ENCODE measurements around the gene ACY1. TPM values are rescaled to one million over a fixed set of nuclear protein-coding genes. Genes with fewer than 3 reads are reported as not detected.

ACY1 gene
- polyA plus RNA-seq, 1 donor (not counting 4 experiments of a cell fraction or from before 2014, with no cell fraction given): 71.8 TPM

DNA sequence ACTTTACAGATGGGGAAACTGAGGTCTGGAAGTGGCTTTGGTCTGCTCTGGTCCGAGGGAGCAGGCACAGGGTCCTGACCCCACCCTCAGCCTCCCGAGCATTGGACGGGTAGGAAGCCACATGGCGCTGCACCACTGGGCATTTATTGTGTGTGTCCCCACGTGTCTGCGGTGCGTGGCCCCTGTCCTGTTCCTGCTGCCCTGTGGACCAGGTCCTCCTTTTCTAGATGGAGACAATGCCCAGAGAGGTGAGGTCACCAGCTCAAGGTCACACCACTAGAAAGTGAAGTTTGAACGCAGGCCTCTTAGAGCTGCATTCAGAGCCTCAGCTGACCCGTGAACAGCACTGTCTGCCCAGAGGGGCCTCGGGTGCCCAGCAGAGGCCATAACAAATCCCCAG is 46.2 kb downstream of the ACY1 start:
- H3K27ac ChIP-seq (ENCODE audit: control insufficient read depth, insufficient read depth, low read length): no peak overlapping the region
- TF ChIP-seq, protein P1, sequence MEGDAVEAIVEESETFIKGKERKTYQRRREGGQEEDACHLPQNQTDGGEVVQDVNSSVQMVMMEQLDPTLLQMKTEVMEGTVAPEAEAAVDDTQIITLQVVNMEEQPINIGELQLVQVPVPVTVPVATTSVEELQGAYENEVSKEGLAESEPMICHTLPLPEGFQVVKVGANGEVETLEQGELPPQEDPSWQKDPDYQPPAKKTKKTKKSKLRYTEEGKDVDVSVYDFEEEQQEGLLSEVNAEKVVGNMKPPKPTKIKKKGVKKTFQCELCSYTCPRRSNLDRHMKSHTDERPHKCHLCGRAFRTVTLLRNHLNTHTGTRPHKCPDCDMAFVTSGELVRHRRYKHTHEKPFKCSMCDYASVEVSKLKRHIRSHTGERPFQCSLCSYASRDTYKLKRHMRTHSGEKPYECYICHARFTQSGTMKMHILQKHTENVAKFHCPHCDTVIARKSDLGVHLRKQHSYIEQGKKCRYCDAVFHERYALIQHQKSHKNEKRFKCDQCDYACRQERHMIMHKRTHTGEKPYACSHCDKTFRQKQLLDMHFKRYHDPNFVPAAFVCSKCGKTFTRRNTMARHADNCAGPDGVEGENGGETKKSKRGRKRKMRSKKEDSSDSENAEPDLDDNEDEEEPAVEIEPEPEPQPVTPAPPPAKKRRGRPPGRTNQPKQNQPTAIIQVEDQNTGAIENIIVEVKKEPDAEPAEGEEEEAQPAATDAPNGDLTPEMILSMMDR (optimal IDR thresholded peaks at IDR 0.05 in 1 of 3, IDR thresholded peaks at IDR 0.05 in 1 of 3, conservative IDR thresholded peaks at IDR 0.05 in 1 of 3; ENCODE audit: extremely low read depth in 1 of 3, insufficient read depth in 2 of 3, low read length in 3 of 3): no peak
- no peak for TF ChIP-seq EZH2 (IDR thresholded peaks at IDR 0.05; ENCODE audit: low read length)
- H3K9me1 ChIP-seq (ENCODE audit: control insufficient read depth, extremely low read depth, insufficient read depth, low read length): no peaks in the 10 kb centered on the region
- H3K27me3 ChIP-seq (ENCODE audit: control insufficient read depth, extremely low read depth, insufficient read depth, low read length): no peaks in the 10 kb centered on the region
- H3K4me3 ChIP-seq (ENCODE audit: control insufficient read depth in 2 of 3, extremely low read depth in 1 of 3, insufficient read depth in 2 of 3, low read depth in 1 of 3, low read length in 3 of 3): no peak overlapping the region
- H2AFZ ChIP-seq (ENCODE audit: control insufficient read depth, low read length): no peak overlapping the region
- H4K20me1 ChIP-seq (ENCODE audit: control insufficient read depth, extremely low read depth, insufficient read depth, low read length): no peaks in the 10 kb centered on the region
- no peak overlapping the region for H3K4me2 ChIP-seq (ENCODE audit: control insufficient read depth, extremely low read depth, insufficient read depth, low read depth, low read length)
- H3K36me3 ChIP-seq (ENCODE audit: control insufficient read depth in 2 of 2, extremely low read depth in 1 of 2, insufficient read depth in 2 of 2, low read length in 2 of 2): no peaks in the 10 kb centered on the region
- H3K4me1 ChIP-seq (ENCODE audit: control insufficient read depth, extremely low read depth, insufficient read depth, low read length): peaks cover 26% of the 10 kb centered on the region
- H3K9ac ChIP-seq (ENCODE audit: control insufficient read depth, extremely low read depth, insufficient read depth, low read length): no peak overlapping the region
- peaks cover 3% of the 10 kb centered on the region for H3K9me3 ChIP-seq (ENCODE audit: control insufficient read depth, low read depth, low read length)
- no peak for DNase-seq (ENCODE audit: low read depth, low spot score)
- no peaks in the 10 kb centered on the region for H3K79me2 ChIP-seq (ENCODE audit: control insufficient read depth, insufficient read depth, low read length)
- dilution Hi-C loops (cut with MboI; ENCODE audit: extremely low pct_ligation_motif_present, low sequenced_read_pairs): no loop called here
- FAIRE-seq: no peak

DNA sequence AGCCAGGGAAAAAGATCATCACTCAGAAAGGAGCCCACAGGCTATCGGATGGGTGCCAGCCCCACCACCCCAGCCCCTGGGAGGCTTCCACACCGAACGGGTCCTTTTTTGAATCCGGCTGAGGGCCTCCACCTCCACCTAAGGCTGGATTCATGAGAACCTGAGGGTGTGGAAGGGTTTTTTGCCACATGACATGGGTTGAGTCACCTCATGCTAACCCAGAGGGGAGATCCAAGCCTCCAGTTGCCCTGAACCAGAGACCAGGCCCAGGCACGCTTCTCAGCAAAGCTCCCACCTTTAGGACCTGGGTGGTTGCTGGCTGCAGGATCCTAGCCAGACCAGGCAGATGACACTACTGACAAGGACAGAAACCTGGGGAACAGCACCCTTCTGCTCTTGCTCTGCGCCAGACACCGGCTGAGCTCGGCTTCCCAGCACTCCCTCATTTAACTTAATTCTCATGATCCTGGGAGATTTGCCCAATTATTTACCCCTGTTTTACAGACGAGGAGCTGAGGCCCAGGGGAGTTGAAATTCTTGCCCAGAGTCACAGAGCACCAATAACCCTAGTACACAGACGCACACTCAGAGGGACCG is 47.5 kb downstream of the ACY1 start:
- TF ChIP-seq EZH2 (IDR thresholded peaks at IDR 0.05; ENCODE audit: low read length): no peak
- TF ChIP-seq, protein P1 (optimal IDR thresholded peaks at IDR 0.05 in 1 of 3, IDR thresholded peaks at IDR 0.05 in 1 of 3, conservative IDR thresholded peaks at IDR 0.05 in 1 of 3; ENCODE audit: extremely low read depth in 1 of 3, insufficient read depth in 2 of 3, low read length in 3 of 3): no peak
- Histone ChIP-seq H3K79me2 (ENCODE audit: control insufficient read depth, insufficient read depth, low read length) (no peaks in the 10 kb centered on the region), H2AFZ (ENCODE audit: control insufficient read depth, low read length) (peak overlapping the region; percentile 15), H3K27ac (ENCODE audit: control insufficient read depth, insufficient read depth, low read length) (peak overlapping the region; percentile 29), H3K4me1 (ENCODE audit: control insufficient read depth, extremely low read depth, insufficient read depth, low read length) (peaks cover 26% of the 10 kb centered on the region), H3K9ac (ENCODE audit: control insufficient read depth, extremely low read depth, insufficient read depth, low read length) (peak overlapping the region; percentile 40), H3K27me3 (ENCODE audit: control insufficient read depth, extremely low read depth, insufficient read depth, low read length) (no peaks in the 10 kb centered on the region), H3K4me3 (ENCODE audit: control insufficient read depth in 2 of 3, extremely low read depth in 1 of 3, insufficient read depth in 2 of 3, low read depth in 1 of 3, low read length in 3 of 3) (no peak overlapping the region), H3K9me3 (ENCODE audit: control insufficient read depth, low read depth, low read length) (peaks cover 3% of the 10 kb centered on the region), H4K20me1 (ENCODE audit: control insufficient read depth, extremely low read depth, insufficient read depth, low read length) (no peaks in the 10 kb centered on the region), H3K36me3 (ENCODE audit: control insufficient read depth in 2 of 2, extremely low read depth in 1 of 2, insufficient read depth in 2 of 2, low read length in 2 of 2) (no peaks in the 10 kb centered on the region), H3K4me2 (ENCODE audit: control insufficient read depth, extremely low read depth, insufficient read depth, low read depth, low read length) (peak overlapping the region; percentile 43), H3K9me1 (ENCODE audit: control insufficient read depth, extremely low read depth, insufficient read depth, low read length) (no peaks in the 10 kb centered on the region)
- DNase-seq (ENCODE audit: low read depth, low spot score): no peak
- dilution Hi-C loops (cut with MboI; ENCODE audit: extremely low pct_ligation_motif_present, low sequenced_read_pairs): no loop called here
- FAIRE-seq: peak; percentile 98
